Astrocyte (in vitro differentiated cells and primary cell): Measurements from ENCODE around the gene SLC19A1.

Experiments used
- CTCF ChIP-seq: IDR thresholded peaks from 2 replicates; pipeline ENCODE4 v1.5.1; 2011; ENCODE audit warnings: low read depth, mild to moderate bottlenecking, inconsistent platforms, low read length, moderate library complexity; ENCODE audit not compliant: insufficient read depth
- EZH2 ChIP-seq: IDR thresholded peaks from 2 replicates; pipeline ENCODE4 v1.6.1; 2012; ENCODE audit warnings: mild to moderate bottlenecking, low read length, inconsistent platforms; ENCODE audit not compliant: insufficient read depth

- TF ChIP-seq EZH2, result no peak
- TF ChIP-seq CTCF, result no peak
These were observed 13.1 kb downstream of the SLC19A1 start for GRCh38 chr21:45528981-45529784.
